Neuron (in vitro differentiated cells): ENCODE measurements around the gene PIK3AP1.

Source experiments
- H2AFZ ChIP-seq: one replicate; pipeline ENCODE4 v1.6.1; 2013; ENCODE audit warnings: low read depth, mild to moderate bottlenecking, inconsistent platforms, low read length, moderate library complexity
- H3K27me3 ChIP-seq: one replicate; pipeline ENCODE4 v1.6.1; 2013; ENCODE audit warnings: low read length; ENCODE audit not compliant: insufficient read depth
- H3K36me3 ChIP-seq: one replicate; pipeline ENCODE4 v1.6.1; 2013; ENCODE audit warnings: low read length; ENCODE audit not compliant: insufficient read depth
- H3K4me1 ChIP-seq: one replicate; pipeline ENCODE4 v1.6.1; 2013; ENCODE audit warnings: low read length; ENCODE audit not compliant: insufficient read depth
- H3K4me3 ChIP-seq: 2 replicates; pipeline ENCODE4 v1.5.1; 2013; ENCODE audit warnings: mild to moderate bottlenecking, low read length, moderate library complexity
- H3K9me3 ChIP-seq: one replicate; pipeline ENCODE4 v1.6.1; 2013; ENCODE audit warnings: low read length

Gene PIK3AP1

DNA sequence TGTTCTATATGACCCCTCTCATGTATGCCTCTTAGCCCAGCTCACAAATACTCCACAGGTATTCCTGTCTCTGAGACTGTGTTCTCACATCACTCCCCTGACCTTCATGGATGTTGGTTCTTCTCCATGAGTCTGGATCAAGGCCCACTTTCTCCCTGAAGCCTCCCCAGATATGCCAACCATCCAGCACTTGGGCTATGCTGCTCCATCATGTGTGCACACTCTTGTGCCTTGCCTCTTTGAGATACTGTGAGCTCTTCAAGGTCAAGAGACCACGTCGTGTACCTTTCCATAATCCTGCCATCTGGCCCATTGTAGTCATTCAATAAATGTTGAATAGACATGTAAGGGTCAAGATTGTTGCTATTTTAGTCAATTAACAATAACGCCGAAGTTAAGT lies 103.4 kb downstream of the PIK3AP1 start:
- Histone ChIP-seq H3K36me3 (no peaks in the 10 kb centered on the region), H2AFZ (no peak overlapping the region), H3K9me3 (no peaks in the 10 kb centered on the region), H3K27me3 (peaks cover 10% of the 10 kb centered on the region), H3K4me3 (no peak overlapping the region), H3K4me1 (peaks cover 6% of the 10 kb centered on the region)

DNA sequence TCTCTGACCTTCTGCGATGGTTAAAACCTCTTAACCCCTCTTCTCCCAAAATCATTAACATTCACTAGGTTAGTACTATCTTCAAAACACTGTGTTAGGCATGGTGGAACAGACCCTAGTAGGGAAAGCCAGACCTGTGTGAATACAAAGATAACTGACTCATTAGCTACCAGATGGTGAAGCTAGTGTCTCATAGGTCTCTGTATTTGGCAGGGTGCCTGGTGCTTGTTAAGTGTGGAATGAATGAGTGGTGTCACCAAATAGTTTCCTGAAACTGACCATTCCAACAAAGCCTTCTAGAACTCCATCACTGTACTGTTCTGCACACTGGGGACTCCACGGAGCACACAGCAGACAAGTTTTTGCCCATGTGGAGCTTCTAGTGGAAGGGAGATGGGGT lies 105.8 kb downstream of the PIK3AP1 start:
- Histone ChIP-seq H3K4me3 (no peak overlapping the region), H3K4me1 (peaks cover 6% of the 10 kb centered on the region), H3K27me3 (peaks cover 10% of the 10 kb centered on the region), H3K9me3 (no peaks in the 10 kb centered on the region), H3K36me3 (no peaks in the 10 kb centered on the region), H2AFZ (no peak overlapping the region)

DNA sequence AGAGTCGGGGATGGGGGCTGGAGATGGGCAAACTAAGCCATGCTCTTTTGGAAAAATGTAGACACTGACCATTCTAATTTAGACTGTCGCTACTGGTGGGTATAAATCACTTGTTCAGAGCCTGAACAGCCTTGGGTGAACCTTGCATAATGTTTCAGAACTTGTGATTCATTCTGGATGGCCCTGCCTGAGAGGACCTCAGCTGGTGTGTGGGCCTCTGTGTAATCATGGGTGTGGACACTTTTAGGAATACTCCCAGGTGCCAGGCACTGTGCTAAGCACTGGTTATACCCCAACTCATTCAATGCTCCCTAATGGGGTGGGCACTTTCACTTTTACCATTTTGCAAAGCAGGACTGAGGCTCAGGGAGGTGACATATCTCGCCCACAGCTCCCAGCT lies 106.7 kb downstream of the PIK3AP1 start:
- Histone ChIP-seq H3K4me3 (no peak overlapping the region), H3K27me3 (peaks cover 10% of the 10 kb centered on the region), H3K4me1 (peaks cover 1% of the 10 kb centered on the region), H3K36me3 (no peaks in the 10 kb centered on the region), H2AFZ (no peak overlapping the region), H3K9me3 (no peaks in the 10 kb centered on the region)

DNA sequence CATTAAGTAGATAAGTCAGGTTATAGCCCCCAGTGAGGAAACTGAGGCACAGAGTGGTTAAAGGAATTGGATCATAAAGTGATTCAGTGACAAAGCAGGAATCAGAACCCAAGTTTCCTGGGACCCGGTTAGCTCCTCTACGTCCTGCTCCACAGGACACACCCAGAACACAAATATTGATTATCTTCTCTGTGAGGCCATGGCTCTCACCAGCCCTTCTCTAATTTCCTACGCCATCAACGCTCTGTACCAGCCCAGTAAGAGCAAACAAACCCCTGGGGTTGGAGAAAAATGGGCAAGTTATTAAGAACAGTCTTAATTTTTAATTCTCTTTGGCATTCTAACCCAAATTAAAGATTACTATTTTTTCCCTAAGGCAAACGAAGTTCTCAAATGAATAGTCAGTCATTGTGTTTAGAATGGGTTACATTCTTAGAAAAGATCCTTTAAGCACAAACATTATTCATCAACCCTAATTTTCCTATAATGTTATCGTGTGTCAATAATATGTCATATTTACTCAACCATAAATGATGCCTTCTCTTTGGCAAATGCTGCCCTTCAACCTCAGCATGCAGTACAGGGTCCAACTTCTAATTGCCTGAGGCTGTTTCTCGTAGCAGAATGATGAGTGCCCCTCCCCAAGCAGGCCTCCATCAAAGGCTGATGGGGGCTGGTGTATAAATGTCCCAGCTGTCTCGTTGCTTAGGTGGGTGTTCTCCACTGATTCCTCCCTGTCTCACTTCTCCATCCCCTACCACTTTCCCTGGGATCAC lies 108.1 kb downstream of the PIK3AP1 start:
- Histone ChIP-seq H2AFZ (no peak overlapping the region), H3K9me3 (no peaks in the 10 kb centered on the region), H3K4me3 (no peak overlapping the region), H3K36me3 (no peaks in the 10 kb centered on the region), H3K4me1 (no peaks in the 10 kb centered on the region), H3K27me3 (peaks cover 10% of the 10 kb centered on the region)

DNA sequence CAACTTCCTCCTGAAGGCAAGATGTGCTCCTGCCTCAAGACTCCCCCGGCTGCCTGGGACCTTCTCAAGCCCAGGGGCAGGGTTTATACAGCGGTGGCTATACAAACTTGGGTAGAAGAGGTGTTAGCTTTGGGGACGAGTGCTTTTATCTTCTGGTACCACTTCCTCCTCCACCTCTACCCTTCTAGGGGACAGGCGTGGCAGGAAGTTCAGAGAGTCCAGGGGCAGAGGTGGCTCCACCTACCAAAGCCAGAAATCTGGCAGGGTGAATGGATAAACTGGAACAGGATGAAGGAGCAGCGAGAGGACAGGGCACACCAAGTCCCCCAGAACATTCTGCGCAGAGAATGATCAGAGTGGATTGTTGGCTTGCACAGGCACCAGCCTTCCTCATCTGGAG lies 109.5 kb downstream of the PIK3AP1 start:
- peaks cover 16% of the 10 kb centered on the region for H3K27me3 ChIP-seq
- no peaks in the 10 kb centered on the region for H3K36me3 ChIP-seq
- no peaks in the 10 kb centered on the region for H3K4me1 ChIP-seq
- H3K9me3 ChIP-seq, result no peaks in the 10 kb centered on the region
- no peak overlapping the region for H2AFZ ChIP-seq
- H3K4me3 ChIP-seq, result no peak overlapping the region

DNA sequence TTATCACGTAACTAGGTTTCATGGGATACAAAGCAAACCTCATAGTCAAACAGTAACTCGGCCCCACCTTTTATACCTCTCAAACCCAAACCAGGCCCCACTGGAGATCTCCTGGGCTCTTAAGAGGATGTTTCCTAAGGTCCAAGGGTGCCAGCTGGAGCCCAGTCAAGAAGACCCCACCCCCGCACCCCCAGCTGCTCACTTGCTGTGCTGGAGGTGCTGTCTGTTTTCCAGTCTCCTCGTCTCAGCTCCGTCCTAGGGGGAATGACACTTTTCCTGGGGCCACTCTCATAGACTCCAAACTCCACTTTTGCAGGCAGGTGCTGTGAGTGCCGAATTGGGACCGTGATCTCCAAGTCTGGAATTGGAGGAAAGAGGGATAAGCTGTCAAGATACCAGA lies 110.8 kb downstream of the PIK3AP1 start:
- Histone ChIP-seq H2AFZ (no peak overlapping the region), H3K27me3 (peaks cover 9% of the 10 kb centered on the region), H3K4me3 (no peak overlapping the region), H3K4me1 (no peaks in the 10 kb centered on the region), H3K9me3 (no peaks in the 10 kb centered on the region), H3K36me3 (no peaks in the 10 kb centered on the region)

DNA sequence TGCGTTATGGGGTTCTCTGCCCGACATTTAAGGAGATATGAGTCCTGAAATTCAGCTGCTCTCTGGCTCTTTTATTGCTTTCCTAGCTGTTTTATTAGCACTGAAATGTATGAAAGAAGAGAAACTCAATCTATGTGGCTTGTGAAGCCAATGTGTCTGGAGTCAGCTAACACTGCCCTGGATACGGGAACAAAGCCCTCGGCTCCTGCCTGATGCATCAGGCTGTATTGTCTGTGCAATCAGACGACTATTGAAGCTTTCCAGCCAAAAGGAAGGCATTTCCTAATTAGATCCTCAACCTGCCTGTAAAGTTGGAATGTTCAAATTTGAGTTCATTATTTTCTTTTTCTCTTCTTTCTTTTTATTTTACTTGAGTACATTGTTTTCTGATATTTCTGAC lies 111.5 kb downstream of the PIK3AP1 start:
- Histone ChIP-seq H3K36me3 (no peaks in the 10 kb centered on the region), H3K4me1 (no peaks in the 10 kb centered on the region), H3K9me3 (no peaks in the 10 kb centered on the region), H3K27me3 (peaks cover 6% of the 10 kb centered on the region), H2AFZ (no peak overlapping the region), H3K4me3 (no peak overlapping the region)

DNA sequence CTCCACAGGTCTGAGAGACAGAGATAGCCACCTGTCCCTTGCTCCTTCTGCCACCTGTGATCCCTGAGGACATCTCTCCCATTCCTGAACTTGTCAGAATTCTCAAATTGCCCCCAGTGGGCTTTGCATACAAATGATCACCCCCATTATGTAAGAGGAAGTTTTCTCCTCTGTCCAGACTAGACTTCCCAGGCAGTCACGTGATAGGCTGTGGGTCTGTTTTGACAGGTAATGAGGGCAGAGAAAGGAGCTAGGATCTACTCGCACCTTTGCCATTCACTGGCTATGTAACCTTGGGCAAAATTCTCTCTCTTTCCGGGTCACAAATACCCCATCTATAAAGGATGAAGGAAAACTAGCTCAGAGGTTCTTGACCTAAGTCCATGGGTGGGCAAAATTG lies 112.1 kb downstream of the PIK3AP1 start:
- H2AFZ ChIP-seq, result no peak overlapping the region
- H3K4me1 ChIP-seq, result no peaks in the 10 kb centered on the region
- H3K27me3 ChIP-seq, result peaks cover 5% of the 10 kb centered on the region
- no peaks in the 10 kb centered on the region for H3K9me3 ChIP-seq
- H3K36me3 ChIP-seq, result no peaks in the 10 kb centered on the region
- no peak overlapping the region for H3K4me3 ChIP-seq

DNA sequence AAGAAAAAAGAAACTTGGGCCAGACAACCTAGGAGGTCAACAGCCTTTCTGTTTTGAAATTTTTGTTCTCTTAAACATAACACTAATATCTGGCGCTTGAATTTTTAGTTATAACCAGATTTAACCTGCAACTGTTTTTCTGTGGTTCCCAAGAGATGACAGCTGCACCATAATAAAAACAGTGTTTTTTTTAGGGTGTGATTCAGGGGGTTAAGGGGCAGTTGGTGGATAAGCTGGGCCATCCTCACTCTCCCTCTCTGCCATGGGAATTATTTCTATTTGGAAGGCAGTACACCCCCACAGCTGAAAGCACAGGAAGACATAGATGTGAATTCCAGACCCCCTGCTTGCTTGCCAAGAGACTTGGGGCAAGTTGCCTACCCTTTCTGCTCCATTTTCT lies 113.4 kb downstream of the PIK3AP1 start:
- Histone ChIP-seq H2AFZ (no peak overlapping the region), H3K4me3 (no peak overlapping the region), H3K27me3 (peaks cover 9% of the 10 kb centered on the region), H3K4me1 (no peaks in the 10 kb centered on the region), H3K9me3 (no peaks in the 10 kb centered on the region), H3K36me3 (no peaks in the 10 kb centered on the region)

DNA sequence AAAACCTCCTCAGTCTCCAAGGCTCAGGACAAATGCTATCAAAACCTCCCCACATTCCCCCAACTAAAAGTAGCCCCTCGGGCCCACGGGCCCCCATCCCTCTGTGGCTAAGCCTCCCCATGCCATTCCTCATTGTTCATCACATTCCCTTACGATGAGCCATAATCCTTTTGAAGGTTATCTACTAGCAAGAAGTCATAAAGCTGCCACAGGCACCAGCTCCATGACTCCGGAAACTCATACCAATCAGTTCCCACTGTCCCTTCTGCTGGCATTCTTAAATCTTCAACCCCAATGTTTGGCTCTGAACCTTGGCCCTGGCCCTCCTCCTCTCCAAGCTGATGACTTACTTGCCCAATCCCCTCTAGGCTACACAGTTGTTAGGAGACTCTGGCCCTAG lies 114.1 kb downstream of the PIK3AP1 start:
- Histone ChIP-seq H3K9me3 (no peaks in the 10 kb centered on the region), H3K36me3 (no peaks in the 10 kb centered on the region), H3K4me1 (no peaks in the 10 kb centered on the region), H3K4me3 (no peak overlapping the region), H2AFZ (no peak overlapping the region), H3K27me3 (peaks cover 9% of the 10 kb centered on the region)

DNA sequence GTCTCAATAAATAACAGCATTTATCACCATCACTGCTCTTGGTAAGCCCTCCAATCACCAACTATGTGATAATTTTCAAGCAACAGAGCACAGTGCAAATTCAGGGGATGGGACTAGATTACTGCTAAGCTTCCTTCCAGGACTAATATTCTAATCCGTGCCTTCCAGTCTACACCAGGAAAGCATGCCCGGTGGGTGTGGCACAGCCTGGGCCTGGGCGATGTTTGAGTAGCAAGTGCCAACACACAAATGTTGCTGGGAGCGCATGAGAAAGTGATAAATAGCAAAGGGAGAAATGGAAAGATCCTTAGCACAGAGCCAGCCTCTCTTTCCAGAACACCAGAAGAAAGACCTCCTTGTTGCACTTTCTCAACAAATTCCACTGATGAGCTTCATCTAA lies 120.0 kb downstream of the PIK3AP1 start:
- Histone ChIP-seq H3K27me3 (peaks cover 12% of the 10 kb centered on the region), H3K36me3 (no peaks in the 10 kb centered on the region), H3K4me1 (no peaks in the 10 kb centered on the region), H3K4me3 (no peak overlapping the region), H3K9me3 (peaks cover 4% of the 10 kb centered on the region), H2AFZ (no peak overlapping the region)

DNA sequence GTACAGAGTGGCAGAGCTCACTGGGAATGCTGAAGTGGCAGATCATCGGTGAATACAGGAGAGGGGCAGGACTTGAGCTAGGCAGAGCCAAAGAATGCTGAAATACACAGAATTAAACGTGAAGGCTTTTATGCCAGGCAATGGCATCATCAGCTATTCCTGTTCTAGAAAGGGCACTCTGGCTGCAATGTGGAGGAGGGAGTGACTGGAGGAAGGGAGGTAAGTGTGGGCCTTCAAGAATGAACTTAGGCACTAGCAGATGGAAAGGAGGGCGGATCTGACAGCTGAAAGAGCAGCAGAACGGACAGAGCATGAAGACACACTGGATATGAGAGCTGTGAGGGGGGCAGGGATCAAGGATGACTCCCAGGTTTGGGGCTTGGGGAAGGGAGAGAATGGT lies 121.5 kb downstream of the PIK3AP1 start:
- no peak overlapping the region for H3K4me3 ChIP-seq
- no peak overlapping the region for H2AFZ ChIP-seq
- H3K27me3 ChIP-seq, result peaks cover 12% of the 10 kb centered on the region
- no peaks in the 10 kb centered on the region for H3K4me1 ChIP-seq
- H3K36me3 ChIP-seq, result no peaks in the 10 kb centered on the region
- H3K9me3 ChIP-seq, result peaks cover 4% of the 10 kb centered on the region

DNA sequence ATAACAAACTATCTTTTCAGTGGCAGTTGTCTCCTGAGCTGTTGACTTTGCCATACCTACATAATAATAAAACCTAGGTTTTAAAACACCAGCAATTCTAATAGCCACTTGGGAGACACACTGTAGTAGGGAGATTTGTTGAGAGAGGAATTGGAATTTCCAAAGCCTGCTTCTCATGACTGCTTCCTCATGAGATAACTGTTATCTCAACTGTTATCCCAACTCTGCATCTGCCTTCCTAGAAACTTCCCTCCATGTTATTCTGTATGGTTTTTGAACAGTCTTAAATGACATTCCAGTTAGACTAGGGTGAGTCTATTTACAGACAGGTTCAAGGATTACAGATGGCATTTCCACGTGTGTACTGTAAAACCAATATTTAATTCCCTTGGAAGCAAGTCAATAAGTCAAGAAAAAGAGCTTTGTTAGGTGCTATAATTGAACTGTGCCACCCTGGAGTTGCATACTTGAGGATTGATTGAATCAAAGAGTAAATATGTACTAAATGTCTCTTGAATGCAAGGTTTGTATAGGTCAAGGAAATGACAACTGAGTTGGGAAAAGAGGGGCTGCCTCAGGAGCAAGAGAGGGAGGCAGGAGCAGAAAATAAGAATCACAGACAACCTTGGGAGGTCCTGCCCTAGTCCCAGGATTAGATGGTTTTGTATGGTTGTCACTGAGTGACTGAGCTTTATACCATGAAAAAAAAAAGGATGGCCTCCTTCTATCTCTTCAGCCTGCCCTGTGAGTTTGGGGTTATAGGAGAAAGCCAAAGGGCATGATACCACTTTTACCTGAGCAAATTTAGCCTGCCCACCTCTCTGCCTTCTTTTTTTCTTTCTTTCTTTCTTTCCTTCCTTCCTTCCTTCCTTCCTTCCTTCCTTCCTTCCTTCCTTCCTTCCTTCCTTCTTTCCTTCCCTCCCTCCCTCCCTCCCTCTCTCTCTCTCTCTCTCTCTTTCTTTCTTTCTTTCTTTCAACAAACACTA lies 123.6 kb downstream of the PIK3AP1 start:
- H3K9me3 ChIP-seq, result peaks cover 4% of the 10 kb centered on the region
- peaks cover 8% of the 10 kb centered on the region for H3K27me3 ChIP-seq
- H3K4me1 ChIP-seq, result no peaks in the 10 kb centered on the region
- no peak overlapping the region for H3K4me3 ChIP-seq
- H3K36me3 ChIP-seq, result no peaks in the 10 kb centered on the region
- H2AFZ ChIP-seq, result no peak overlapping the region
